ENCODE data around the gene RASL12.
A peak's percentile ranks its signal among the peaks of the same experiment; 100 is the strongest.
"Not testable (repeated sequence)": the region's sequence is repeated elsewhere in the genome, so short reads cannot be mapped to it uniquely, and the experiment has no call there.

The RASL12 gene

GRCh38 chr15:65055201-65055870 lies 12.5 kb downstream of the RASL12 start:
- no peak for DNase-seq

DNA sequence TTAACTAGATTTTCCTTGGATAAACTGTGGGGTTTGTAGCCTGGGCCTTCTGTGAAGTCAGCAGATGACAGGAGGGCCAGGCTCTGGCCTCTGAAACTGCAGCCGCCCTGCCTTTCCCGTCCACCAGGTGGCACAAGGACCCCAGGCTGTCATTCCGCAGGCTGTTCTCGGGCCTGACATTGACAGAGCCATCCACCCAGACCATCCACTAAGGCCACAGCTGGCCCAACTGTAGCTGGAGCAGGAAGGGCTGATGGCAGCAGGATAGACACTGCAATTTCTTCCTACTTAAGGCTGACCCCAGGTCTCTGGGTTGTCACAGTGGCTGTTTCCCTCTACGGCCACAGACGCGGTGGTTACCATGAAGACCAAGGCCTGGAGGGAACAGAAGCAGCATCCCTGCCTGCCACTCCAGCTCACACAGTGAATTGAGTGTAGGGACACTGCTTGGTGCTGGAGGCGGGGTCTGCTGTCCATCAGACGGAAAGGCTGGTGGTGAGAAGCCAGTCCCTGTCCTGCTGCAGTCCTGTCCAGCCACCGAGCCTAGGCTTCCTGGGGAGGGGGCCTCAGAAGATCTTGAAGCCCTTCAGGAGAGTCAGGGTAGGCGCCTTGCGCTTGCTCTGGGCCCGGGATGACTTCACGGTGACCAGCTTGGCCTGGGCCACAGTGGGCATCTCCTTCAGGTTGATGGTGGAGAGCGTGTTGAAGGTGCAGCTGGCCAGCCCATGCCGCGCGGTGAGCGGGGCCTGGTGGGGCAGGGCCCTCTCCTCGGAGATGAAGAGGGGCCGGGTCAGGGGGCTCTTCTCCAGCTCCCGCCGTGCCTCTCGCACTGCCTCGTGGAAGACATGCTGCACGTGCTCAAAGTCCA lies 13.2 kb downstream of the RASL12 start:
- peak; percentile 32 for DNase-seq

DNA sequence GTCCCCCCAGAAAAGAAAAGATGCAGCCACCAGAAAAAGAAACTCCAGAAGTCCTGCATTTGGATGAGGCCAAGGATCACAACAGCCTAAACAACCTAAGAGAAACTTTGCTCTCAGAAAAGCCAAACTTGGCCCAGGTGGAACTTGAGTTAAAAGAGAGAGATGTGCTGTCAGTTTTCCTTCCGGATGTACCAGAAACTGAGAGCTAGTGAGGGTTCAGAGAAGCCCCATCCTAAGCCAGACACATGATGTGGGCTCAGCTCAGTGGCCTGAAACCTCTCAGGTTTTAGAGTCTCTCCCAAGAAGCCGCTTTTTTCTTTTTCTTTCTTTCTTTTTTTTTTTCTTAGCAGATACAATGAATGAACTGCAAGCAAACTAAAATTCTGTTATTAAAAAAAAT lies 14.8 kb downstream of the RASL12 start:
- no peak for DNase-seq

- DNase-seq, result no peak
These were observed 16.5 kb downstream of the RASL12 start for GRCh38 chr15:65051266-65051665.

DNA sequence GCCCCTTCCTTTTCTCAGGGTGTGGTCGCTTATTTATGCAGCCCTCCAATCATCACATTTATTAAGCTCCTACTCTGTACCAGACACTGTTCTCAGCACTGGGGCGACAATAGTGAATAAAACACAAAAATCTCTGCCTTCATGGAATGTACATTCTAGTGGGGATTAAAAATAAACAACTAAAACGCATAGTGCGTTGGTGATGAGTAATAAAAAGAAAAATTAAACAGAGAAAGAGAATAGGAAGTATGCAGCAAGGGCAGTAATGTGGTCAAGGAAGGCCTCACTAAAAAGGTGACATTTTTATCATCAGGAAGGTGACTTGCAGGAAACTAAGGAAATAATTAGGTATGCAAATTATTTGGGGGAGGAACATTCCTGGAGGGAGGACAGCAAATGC lies 17.5 kb downstream of the RASL12 start:
- no peak for DNase-seq

DNA sequence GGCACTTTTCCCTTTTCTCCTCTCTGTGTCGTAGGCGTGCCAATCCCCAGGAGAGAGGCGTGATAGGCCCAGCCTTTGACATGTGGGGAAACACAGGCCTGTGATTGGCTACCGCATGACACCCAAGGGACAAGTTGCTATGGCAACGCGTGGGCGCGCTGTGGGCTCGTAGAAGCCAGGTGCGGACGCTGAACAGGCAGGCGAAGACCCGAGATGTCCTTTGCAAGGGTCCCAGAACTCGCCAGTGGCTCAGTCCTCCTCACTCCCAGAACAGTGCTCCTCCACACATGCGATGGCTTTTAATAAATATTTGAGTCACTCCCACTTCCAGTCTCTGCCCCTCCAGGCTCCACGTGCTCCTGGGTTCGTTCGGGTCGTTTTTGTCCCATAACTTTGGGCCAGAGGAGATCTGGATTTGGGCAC lies 18.4 kb downstream of the RASL12 start:
- DNase-seq, result peak; percentile 85

- DNase-seq, result no peak
These were observed 19.6 kb downstream of the RASL12 start for GRCh38 chr15:65048241-65048640.

DNA sequence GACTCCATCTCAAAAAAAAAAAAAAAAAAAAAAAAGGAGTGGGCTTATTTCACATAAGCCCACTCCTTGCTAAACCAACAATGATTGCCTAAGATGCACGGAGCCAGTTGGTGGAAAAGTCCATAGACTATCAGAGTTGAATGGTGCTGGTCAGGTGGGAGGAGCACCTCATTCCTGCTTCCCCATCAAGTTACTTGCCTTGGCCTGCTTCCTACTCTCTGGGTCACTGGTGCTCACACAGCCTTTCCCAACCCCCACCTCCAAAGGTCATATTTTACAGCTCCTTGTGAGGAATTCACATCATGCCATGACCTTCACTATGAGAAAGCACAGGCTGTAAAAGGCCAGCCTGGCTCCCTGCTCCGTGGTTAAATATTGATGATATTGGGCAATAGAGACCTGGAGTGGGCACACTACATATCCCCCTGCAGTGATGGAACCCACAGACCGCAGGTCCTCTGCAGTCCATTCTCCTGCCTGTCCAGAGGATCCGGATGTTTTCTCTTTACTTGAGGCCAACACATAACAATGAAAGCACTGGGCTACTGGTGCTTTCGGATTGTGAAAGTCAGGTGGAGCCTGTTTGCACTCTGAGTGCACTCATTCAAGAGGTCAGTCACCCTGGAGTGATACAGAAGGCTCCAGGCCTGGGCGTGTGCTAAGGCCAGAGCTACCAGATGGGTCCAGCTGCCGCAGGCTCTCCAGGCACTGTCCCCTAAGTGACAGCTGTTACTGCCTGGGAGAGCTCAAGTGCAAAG lies 22.9 kb downstream of the RASL12 start, which contains the start of gene SLC51B:
SLC51B (plus strand) TSS at position 664 of the 758 bp plus-strand sequence. CDS start 4,618 bp downstream, outside the sequence.
- DNase-seq, result no peak

GRCh38 chr15:65044218-65044617 lies 23.6 kb downstream of the RASL12 start:
- DNase-seq, result not testable (repeated sequence)

GRCh38 chr15:65042776-65043327 lies 24.9 kb downstream of the RASL12 start:
- no peak for DNase-seq

DNA sequence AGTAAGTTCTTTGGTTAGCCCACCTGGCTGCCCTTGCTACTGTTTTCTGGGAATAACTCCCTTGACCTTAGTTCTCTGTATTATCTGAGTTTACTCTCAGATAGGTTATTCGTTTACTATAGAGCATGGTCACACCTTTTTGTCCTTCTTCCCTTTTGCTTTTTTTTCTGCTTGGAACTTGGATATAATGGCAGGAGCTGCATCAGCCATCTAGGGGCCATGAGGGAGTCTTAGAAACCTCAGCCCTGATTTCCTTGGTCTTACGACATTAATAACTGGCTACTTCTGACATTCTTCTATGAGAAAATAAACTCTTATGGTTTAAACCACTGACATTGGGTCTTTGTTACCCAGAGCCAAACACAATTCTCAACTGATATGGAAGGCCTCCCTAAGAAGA lies 26.0 kb downstream of the RASL12 start:
- DNase-seq, result no peak

- no peak for DNase-seq
These were observed 27.3 kb downstream of the RASL12 start for GRCh38 chr15:65040461-65040860.

DNA sequence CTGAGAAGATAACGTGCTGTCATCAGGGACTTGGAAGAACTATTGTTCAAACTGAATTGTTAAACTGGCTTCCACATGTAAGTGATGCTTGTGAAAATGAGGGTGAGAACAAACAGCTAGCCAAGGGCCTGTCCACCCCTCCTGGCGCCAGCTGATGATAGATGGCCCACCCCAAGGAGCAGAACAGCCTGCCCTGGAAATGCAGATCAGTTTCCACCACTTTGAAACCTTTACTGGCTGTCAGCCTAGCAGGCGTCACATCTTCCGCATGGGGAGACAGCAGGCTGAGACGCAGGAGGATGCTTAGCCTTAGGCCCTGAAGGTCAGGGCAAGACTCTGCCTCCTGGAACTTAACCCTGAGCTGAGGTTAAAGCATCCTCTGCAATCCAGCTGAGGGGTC lies 29.0 kb downstream of the RASL12 start:
- DNase-seq, result no peak

DNA sequence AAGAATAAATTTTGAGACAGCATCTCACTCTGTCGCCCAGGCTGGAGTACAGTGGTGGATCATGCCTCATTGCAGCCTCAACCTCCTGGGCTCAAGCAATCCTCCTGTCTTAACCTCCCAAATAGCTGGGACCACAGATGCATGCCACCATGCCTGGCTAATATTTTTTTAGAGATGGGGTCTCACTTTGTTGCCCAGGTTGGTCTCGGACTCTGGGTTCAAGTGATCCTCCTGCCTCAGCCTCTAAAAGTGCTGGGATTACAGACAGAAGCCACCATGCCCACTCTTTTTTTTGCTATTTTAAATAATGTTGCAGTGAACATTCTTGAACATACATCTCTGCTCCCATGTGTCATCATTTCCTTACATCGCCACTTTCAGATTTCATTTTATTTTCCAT lies 29.4 kb downstream of the RASL12 start:
- DNase-seq, result no peak

DNA sequence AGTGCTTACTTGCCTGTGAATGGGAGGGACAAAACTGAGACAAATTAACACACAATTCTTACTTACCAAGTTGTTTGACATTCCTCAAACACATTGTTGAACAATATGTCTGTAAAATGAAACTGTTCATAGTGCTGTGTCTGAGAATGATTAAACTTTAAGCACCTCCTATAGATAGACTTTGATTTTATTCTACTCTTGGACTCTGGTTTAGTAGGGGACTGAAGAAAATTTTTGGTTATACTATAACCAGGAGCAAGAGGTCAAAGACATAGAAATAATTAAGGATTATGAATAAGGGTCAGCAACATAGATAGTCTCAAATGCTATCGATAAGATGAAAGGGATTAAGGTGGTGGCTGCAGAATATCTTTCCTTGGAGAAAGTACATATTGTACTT lies 30.5 kb downstream of the RASL12 start:
- no peak for DNase-seq

DNA sequence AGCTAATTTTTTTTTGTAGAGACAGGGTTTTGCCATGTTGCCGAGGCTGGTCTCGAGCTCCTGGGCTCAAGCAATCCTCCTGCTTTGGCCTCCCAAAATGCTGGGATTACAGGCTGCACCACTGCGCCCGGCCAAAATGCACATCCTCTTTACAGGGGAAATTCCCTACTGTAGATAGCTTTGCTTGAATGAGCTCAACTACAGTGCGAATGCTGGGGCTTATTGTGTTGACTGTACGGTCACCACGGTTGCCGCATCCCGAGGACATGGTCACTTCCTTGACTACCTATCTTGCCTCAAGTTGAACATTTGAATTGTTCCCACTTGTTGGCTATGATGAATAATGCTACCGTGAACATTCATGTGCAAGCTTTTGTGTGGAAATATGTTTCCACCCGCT lies 33.1 kb downstream of the RASL12 start:
- no peak for DNase-seq

DNA sequence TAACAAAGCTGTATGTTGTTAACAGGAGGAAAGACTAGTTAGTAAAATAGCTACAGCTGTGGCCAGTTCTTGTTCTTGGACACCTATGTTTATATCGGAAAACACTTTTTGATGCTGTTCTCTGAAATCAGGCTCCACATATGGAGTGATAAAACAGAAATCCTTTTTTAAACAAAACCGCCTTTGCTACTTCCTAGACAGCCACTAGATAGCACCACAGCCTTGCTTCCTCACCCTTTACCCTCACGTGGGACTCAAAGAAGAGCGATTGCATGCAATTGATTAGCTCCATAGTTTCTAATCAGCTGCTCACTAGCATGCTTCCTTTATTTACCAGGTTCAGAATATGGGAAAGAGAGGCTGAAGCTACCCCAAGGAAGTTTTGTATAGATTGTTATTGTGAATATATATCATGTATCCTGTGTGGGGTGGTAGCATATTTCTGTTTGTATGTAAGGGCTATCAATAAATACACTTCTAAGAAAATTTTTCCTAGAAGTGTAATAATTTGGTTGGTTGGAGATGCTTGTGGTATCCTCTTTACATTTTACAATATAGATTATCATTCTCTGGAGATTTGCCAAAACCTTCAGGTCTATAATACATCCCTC lies 34.0 kb downstream of the RASL12 start:
- DNase-seq, result no peak

DNA sequence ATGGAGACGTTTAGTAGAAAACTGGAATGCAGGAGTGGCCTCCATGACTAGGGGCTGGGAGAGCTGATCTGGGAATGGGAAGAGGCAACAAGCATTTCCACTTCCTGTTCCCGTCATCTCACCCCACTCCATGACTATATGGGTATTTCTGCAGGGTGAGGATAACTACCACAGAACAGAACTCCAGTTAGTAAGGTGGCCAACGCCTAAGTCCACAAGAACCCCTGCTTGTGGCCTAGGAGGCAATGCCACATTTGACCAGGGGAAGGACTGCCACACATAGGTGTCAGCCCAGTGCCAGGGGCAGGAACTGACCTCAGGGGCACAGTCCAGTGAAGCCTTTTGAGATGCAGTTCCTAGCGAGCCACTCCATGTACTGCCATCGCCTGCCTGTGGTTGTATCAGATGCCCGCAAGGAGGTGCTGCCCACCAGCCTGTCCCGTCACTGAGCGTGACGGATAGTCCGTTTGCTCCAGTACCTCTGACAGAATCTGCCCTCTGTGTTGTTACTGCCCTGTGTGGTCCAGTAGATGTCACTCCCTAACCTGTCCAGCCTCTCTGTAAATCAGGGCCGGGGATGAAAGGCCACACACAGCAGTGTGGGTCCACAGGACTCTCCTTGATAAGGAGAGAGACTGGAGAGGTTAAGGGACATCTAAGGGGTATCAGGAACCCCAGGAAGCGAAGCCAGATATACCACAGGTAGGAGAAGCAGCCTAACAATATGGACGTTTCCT lies 34.8 kb downstream of the RASL12 start:
- peak; percentile 9 for DNase-seq

DNA sequence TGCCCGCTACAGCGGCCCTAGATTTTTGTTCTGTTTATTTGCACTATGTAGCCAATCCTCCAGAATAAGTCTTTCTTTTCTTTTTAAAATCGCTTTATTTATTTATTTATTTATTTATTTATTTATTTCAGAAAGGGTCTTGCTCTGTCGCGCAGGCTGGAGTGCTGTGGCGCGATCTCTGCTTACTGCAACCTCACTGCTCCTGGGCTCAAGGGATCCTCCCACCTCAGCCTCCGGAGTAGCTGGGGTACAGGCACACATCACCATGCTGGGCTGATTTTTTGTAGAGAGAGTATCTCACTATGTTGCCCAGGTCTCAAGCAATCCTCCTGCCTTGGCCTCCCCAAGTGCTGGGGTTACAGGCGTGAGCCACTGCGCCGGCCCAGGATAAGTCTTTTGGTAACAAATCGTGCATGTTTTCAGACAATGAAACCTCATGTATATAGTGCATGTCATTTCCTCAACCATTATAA lies 38.0 kb downstream of the RASL12 start:
- DNase-seq, result no peak

GRCh38 chr15:65028921-65029735 lies 38.7 kb downstream of the RASL12 start, which contains the start of gene MTFMT:
Gene MTFMT (minus strand): TSS chr15:65029639. CDS start chr15:65029613, 26 bp downstream.
- peak; percentile 96 for DNase-seq

DNA sequence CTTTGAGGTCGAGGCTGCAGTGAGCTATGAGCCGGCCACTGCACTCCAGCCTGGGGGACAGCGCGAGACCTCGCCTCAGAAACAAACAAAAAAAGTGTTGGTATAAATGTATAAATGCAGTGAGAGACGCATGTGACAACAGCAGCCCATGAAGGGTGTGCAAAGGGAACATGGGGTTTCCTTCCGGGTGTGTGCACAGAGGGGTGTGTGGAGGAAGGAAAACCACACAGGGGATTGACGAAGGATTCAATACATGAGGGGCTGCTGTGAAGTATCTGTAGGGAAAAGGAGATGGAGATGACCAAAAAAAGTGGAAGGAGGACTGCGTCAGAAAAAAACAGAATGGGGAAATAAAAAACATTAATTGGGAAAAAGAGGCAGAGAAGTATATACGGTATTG lies 39.5 kb downstream of the RASL12 start:
- DNase-seq, result no peak

All from activated T-cell treated with anti-CD3 and anti-CD28 coated beads for 4 hours (primary cell).